ENCODE measurements around the gene TAMALIN.

DNA sequence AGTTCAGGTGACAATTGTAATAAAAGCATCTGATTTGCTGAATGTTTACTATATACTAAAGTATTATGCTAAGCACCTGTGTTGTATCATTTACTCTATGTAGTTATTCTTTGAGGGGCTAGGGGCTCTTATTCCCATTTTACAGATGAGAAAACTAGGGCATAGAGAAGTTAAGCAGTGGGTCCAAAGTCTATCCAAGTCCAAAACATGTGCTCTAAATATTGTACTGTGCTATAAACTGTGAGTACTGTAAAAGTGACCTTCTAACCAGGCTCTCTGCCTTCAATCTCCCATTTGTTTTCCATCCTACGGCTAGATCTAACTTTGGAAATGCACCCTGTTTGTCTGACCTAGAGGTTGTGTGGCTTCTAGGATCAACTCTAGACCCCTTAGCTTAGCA is 46.3 kb upstream of the TAMALIN start:
- TF ChIP-seq, protein P1, sequence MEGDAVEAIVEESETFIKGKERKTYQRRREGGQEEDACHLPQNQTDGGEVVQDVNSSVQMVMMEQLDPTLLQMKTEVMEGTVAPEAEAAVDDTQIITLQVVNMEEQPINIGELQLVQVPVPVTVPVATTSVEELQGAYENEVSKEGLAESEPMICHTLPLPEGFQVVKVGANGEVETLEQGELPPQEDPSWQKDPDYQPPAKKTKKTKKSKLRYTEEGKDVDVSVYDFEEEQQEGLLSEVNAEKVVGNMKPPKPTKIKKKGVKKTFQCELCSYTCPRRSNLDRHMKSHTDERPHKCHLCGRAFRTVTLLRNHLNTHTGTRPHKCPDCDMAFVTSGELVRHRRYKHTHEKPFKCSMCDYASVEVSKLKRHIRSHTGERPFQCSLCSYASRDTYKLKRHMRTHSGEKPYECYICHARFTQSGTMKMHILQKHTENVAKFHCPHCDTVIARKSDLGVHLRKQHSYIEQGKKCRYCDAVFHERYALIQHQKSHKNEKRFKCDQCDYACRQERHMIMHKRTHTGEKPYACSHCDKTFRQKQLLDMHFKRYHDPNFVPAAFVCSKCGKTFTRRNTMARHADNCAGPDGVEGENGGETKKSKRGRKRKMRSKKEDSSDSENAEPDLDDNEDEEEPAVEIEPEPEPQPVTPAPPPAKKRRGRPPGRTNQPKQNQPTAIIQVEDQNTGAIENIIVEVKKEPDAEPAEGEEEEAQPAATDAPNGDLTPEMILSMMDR (IDR thresholded peaks at IDR 0.05; ENCODE audit: borderline replicate concordance, extremely low read depth, low read length, poor library complexity, severe bottlenecking), result no peak
- no peak for TF ChIP-seq EZH2 (IDR thresholded peaks at IDR 0.05; ENCODE audit: borderline replicate concordance, low read depth, low read length, severe bottlenecking)

All from DND-41 (cell line).